NCI-H128 (cell line): ENCODE data around the gene MIA.
"Not testable (repeated sequence)": the region's sequence is repeated elsewhere in the genome, so short reads cannot be mapped to it uniquely, and the experiment has no call there.

ENCODE experiments used
- DNase-seq: peaks from one replicate; lab custom pipeline; 2025; ENCODE audit not compliant: unreplicated experiment; lab: John Stamatoyannopoulos, UW

The MIA gene

DNA sequence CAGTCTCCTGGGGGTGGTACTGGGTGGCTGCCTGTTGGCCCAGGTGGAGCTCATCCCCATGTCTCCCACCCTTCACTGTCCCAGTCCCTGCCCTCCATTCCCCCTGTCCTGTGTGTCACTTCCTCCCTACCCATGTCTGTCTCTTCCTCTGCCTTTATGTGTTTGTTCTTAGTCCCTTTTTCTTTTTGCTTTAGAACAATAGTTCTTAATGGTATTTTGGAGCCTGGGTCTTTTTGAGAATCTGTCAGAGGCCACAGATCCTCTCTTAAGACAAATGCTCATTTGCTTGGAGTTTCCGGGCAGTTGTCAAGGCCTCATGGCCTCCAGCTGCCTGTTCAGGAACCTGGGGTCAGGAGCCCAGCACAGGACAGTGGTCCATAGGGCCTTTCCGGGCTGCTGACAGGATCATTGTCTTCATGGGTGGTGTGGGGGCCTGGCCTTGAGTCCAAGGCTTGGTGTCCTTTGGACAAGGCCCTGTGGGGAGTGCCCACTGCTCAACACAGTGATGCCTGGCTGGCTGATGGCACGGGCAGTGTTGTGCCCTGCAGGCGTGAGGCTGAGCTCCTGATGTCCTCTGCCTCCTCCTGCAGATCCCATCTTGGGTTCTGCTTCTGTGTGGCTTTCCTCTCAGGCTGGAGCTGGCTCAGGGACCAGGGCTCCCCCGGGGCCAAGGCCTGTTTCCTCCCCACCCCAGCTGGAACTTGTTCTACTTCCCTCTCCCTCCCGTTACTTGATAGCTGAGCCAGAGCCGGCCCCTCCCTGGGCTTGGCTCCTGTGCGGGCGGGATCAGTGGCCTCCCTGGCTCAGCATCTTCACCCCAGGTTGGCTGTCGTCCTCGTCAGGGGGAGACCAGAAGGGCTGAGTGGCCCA, 27.2 kb downstream of the MIA start:
- no peak for DNase-seq

DNA sequence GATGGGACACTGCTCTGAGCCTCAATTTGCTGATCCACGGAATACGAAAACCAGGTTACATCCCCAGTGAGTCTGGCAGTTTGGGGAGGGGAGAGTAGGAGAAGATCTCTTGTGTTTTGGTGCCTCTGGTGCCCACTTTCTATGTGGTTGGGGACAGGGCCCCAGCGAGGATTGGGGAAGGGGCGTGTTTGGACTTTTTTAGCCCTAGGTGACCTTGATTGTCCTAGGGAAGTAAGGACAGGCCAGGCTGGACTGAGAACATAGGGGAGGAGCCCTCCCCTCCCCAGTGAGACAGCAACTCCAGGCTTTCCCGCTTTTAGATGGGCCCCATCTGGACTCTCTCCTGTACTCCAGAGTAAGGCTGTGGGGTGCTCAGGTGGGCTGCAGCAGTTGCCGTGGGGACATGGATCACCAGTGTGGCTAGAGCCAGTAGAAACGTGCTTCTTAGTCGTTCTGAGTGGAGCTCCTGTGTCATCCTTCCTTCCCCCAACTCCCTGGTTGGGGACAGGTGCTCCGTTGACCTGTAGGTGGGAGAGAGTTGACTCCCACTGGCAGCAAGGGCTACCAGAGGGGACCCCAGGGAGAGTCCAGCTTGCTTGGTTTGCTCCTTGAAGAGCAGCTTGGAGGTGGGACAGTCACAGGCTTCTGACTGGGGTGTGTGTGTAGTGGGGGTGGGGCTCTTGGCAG, 28.0 kb downstream of the MIA start:
- no peak for DNase-seq

GRCh38 chr19:40803857-40804782, 28.8 kb downstream of the MIA start:
- no peak for DNase-seq

DNA sequence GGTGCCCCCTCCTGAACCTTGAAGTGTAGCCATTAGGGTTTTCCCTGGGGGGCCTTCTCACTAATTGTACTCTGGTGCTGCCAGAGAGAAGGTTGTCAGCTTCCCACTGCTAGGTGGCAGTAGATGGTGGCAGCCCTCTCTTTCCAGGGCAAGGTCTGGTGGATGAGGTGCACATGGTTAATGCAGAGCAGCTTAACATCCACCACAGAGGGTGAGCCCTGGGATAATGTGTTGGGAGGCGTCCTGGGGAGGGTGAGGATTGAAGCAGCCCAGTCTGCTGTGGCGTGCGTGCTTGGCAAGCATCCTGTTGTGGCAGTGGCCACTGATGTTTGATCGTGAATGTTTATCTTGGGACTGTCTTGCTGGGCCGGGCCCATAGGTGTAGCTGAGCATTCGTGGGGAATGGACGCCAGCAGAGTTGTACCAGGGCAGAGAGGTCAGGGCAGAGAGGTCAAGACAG, 29.5 kb downstream of the MIA start:
- DNase-seq = no peak

GRCh38 chr19:40805258-40805868, 30.0 kb downstream of the MIA start:
- DNase-seq = no peak

DNA sequence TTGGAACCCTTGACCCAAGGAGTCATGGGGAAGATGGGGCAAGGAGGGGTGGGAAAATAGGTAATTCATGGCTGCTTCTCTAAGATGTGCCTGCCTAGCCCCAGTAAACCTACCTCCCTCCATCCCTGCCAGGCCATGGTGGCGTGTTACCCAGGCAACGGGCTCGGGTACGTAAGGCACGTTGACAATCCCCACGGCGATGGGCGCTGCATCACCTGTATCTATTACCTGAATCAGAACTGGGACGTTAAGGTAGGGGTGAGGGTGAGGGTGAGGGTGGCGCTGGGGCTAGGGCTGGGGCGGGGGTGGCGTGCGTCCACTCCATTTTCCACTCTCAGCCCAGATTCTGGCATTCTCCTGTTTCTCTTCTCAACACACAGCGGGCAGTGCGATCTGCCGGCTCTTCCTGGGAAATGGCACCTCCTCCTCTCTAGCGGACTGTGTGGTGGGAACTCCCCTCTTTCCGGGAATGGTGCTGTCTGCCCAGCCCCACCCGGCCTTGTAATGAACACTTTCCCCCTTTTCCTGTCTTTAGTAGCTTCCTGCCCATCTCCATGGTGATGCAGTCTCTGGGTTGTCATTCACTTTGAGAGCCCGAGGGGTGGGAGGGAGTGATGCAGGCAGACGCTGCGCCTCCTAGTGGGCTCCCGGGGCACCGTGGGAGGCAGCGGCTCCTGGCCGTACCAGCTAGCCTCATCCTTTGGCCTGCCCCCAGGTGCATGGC, 31.3 kb downstream of the MIA start:
- DNase-seq = no peak

GRCh38 chr19:40807147-40808020, 32.1 kb downstream of the MIA start:
- no peak for DNase-seq

DNA sequence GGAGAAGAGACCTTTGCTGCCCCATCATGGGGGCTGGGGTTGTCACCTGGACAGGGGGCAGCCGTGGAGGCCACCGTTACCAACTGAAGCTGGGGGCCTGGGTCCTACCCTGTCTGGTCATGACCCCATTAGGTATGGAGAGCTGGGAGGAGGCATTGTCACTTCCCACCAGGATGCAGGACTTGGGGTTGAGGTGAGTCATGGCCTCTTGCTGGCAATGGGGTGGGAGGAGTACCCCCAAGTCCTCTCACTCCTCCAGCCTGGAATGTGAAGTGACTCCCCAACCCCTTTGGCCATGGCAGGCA, 32.7 kb downstream of the MIA start:
- DNase-seq = no peak

- DNase-seq = no peak
Observed at GRCh38 chr19:40808497-40808896, 33.2 kb downstream of the MIA start.

DNA sequence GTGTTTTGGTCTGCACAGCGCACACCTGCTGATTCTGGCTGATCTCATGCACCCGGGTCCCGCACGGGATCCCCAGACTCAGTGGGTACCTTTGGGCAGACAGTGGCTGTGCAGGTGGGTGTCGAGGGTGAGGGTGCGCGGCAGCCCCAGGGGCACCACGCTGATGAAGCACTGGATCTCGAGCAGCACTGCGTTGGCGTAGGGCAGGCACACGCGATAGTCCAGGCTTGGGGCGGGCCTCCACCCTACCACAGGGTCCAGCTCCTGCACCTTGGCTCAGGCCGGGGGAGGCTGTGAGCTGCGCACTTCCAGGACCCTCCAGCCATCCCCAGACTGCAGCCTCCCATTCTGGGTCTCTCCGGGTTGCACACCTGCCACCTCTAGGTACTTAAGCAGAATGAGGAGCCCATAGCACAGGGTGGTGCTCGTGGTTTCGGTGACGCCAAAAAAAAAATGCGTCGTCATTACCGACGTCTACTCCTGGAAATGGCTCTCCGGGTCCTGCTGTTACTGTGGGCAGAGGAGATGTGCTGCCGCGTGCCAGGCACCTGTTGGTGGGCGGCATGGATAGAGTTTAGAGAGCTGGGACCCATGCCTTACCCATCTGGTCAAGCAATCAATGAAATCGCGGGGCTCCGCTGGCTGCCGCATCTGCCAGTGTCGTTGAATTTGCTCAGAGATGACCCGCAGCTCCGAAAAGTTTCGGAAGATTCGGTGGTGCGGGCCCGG, 34.2 kb downstream of the MIA start:
- no peak for DNase-seq

- DNase-seq = no peak
Observed at GRCh38 chr19:40810160-40810559, 34.8 kb downstream of the MIA start.

DNA sequence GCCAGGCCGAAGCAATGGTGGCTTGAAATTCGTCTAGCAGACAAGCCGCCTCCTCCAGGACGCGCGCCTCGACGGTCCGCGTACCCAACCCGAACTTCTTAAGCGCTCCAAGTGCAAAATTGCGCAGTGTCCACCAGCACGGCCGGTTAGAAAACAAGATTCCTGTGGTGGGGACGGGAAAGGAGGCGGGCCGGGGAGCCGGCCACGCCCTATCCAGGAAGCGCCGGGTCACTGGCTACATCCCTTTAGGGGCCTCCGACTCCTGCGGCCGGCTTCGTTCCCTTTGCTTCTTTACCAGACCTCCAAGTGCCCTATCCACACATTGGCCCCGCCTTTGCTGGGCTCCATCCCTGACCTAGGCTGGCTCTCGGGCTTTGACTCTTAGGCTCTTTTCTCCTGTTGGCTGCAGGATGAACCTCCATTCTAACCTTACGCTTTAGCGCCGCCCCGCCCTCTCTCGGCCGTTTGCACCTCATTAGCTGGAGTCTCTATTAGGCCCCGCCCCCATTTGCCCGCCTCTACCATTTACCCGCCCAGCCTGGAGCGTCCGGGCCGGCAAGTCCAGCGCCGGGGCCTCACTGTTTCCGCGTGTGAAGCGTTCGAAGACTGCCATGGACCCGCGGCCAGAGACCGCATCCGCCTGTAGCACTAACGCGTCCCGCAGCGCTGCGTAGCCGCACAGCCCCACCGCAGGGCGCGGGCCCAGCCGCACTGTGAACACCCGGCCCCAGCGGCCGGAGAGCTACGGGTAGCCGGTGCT, 35.5 kb downstream of the MIA start:
- DNase-seq = not testable (repeated sequence)

DNA sequence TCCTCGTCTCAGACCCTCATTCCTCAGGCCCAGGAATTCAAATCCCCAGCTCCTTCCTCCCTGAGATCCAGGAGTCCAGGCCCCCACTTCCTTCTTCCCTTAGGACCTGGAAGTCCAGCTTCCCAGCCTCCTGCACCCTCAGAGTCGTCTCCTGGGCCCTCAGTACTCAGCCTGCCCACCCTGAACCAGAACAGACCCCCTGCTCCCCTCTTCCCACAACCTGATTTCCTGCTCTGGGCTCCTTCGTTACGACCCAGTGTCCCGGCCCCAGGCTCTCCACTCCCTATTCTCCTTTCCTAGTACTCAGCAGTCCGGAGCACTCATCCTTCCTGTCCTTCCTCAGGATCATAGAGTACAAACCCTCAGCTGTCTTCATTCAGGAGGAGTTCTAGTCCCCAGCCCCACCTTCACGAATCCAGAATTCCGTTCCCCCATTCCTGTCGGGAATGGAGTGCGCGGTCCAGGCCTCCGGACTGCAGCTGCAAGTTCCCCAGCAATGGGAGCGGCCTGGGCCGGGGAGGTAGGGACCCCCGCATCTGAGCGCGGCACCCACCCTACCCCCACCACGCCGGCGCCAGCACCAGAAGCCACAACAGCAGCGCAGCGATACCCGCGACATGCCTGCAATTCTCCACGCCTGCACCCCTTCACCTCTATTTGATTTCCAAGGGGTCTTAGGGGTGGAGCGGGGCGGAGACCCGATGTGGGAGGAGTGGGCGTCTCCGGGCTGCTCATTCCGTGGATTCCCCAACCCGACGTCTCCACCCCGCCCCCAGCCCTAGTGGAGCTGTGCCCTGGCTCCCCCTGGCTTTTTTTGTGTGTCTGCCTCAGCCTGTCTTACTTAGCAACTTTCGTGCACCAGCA, 36.4 kb downstream of the MIA start:
- DNase-seq = no peak

DNA sequence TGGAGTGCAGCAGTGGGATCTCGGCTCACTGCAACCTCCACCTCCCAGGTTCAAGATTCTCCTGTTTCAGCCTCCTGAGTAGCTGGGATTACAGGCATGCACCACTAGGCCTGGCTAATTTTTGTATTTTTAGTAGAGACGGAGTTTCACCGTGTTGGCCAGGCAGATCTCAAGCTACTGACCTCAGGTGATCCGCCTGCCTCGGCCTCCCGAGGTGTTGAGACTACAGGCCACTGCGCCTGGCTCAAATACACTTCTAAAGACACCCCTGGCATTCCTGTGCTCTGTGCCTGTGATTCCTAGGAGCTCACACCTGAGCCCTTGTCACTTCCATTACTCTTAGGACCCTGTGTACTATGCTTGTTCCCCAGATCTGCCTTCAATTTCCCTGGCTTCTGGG, 37.2 kb downstream of the MIA start:
- DNase-seq = not testable (repeated sequence)

- DNase-seq = no peak
Observed at GRCh38 chr19:40813182-40813581, 37.9 kb downstream of the MIA start.

DNA sequence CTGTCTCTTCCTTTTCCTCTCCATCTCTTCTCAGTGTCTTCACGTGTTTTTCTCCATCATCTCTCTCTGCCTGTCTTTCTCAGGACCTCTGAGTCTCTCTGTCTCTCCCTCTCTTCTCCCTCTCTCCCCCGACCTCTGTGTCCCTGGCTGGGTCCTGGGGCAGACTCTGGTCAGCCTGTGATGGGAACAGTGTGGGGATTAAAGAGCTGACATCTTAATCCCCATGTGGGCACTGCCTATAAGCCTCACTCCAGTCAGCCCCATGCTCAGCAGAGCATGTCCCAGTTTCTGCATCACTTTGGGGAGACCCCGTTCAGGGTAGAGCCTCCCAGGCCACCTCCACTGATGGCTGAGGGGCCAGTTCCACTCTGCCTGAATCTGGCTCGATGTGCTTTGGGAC, 39.9 kb downstream of the MIA start:
- DNase-seq = no peak
